Measurements from ENCODE around the gene VTCN1.

The VTCN1 gene

GRCh38 chr1:117232531-117232930, 21.8 kb upstream of the VTCN1 start:
- no peak for DNase-seq (ENCODE audit: insufficient read length)
- no peak for FAIRE-seq
- TF ChIP-seq POLR2A (IDR thresholded peaks at IDR 0.05; ENCODE audit: low read depth, low read length): no peak
- TF ChIP-seq TAF1 (IDR thresholded peaks at IDR 0.05; ENCODE audit: borderline replicate concordance, low read depth, low read length): no peak
- no peak for TF ChIP-seq POLR2AphosphoS5 (IDR thresholded peaks at IDR 0.05; ENCODE audit: low read depth, low read length)

DNA sequence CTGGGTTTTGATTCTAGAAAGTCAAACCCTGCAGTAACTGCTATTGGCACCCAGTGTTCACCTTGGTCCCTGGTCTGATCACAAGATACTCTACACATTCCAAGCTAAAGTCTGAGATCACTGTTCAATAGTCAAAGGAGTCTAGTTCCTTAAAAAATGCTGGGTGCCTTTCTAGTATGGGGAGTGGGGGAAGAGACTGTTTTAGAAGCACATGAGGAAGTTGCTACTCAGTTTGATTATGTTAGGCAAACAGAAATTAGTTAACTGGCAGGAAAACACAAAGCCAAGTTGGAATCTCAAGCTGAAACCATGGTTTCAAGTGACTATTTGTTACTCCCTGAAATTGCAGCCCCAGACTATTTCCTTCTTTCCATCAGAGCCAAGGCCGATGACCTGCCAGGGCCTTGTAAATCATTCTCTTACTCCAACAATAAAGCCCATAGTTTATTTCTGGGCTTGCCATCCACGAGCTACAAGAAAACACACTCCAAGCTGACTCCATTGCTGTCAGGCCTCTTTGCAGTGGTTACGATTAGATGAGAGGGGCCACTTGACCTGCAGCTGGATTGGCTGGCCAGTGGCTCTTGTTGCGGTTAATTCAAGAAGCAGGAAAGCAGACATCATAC, 21.1 kb upstream of the VTCN1 start:
- TF ChIP-seq TAF1 (IDR thresholded peaks at IDR 0.05; ENCODE audit: borderline replicate concordance, low read depth, low read length): no peak
- FAIRE-seq (no peak), DNase-seq (ENCODE audit: insufficient read length) (no peak)

DNA sequence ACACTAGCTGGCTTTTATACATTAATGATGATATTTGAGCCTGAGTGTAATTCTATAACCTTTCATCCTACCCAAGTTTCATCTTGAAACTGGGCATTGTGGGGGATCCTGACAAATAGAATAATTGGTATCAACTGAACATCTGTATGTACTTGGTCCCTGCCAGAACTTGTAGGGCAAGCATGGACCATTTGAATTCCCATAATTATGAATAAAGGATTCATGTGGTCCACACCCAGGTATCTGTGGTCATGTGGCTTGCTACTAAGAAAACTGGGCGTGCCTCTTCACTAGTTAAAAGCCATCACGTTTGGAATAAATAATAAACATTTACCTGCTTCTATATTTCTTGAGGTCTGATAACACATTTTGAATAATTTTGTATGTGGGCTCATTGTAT, 20.6 kb upstream of the VTCN1 start:
- no peak for TF ChIP-seq POLR2AphosphoS5 (IDR thresholded peaks at IDR 0.05; ENCODE audit: low read depth, low read length)
- no peak for TF ChIP-seq POLR2A (IDR thresholded peaks at IDR 0.05; ENCODE audit: low read depth, low read length)
- TF ChIP-seq TAF1 (IDR thresholded peaks at IDR 0.05; ENCODE audit: borderline replicate concordance, low read depth, low read length): no peak
- FAIRE-seq (no peak), DNase-seq (ENCODE audit: insufficient read length) (no peak)

DNA sequence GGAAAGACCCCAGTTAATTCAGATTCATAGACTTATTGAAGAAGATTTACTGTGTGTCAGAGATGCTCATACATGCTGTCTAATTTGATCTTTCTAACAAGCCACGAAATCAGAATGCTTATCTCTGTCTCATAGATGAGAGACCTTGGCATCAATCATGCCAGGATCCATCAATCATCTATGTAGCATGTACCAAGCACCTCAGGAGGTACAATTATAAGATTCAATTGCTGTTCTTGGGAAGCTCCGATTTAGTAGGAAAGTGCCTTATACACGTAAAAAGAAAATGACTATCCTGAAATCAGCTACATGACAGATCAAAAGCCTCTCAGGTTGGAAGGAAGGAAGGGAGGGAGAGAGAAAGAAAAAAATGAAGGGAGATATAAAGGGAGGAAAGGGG, 18.5 kb upstream of the VTCN1 start:
- TF ChIP-seq POLR2AphosphoS5 (IDR thresholded peaks at IDR 0.05; ENCODE audit: low read depth, low read length) (no peak), TAF1 (IDR thresholded peaks at IDR 0.05; ENCODE audit: borderline replicate concordance, low read depth, low read length) (no peak), POLR2A (IDR thresholded peaks at IDR 0.05; ENCODE audit: low read depth, low read length) (no peak)
- FAIRE-seq (no peak), DNase-seq (ENCODE audit: insufficient read length) (no peak)

- FAIRE-seq (no peak), DNase-seq (ENCODE audit: insufficient read length) (no peak)
- TF ChIP-seq POLR2A (IDR thresholded peaks at IDR 0.05; ENCODE audit: low read depth, low read length) (no peak), TAF1 (IDR thresholded peaks at IDR 0.05; ENCODE audit: borderline replicate concordance, low read depth, low read length) (no peak), POLR2AphosphoS5 (IDR thresholded peaks at IDR 0.05; ENCODE audit: low read depth, low read length) (no peak)
These were observed 15.2 kb upstream of the VTCN1 start for GRCh38 chr1:117225931-117226330.

DNA sequence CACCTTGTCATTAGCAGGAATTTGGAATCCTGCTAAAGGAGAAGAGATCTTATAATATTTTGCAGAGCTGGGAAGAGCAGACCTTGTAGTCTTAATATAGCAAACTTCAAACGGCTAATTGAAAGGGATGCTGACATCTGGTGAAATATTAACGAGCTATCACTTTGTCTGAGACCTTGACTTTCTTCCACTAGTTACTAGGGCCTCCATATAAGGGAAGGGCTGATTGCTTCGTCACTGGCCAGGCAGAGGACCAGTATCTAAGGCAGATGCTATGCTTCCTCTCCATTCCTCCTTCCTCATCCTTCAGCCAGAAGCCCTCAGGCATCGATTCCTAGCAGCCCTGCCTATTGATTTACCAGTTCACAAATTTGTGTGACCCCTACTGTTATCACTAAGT, 6.0 kb upstream of the VTCN1 start:
- no peak for FAIRE-seq

DNA sequence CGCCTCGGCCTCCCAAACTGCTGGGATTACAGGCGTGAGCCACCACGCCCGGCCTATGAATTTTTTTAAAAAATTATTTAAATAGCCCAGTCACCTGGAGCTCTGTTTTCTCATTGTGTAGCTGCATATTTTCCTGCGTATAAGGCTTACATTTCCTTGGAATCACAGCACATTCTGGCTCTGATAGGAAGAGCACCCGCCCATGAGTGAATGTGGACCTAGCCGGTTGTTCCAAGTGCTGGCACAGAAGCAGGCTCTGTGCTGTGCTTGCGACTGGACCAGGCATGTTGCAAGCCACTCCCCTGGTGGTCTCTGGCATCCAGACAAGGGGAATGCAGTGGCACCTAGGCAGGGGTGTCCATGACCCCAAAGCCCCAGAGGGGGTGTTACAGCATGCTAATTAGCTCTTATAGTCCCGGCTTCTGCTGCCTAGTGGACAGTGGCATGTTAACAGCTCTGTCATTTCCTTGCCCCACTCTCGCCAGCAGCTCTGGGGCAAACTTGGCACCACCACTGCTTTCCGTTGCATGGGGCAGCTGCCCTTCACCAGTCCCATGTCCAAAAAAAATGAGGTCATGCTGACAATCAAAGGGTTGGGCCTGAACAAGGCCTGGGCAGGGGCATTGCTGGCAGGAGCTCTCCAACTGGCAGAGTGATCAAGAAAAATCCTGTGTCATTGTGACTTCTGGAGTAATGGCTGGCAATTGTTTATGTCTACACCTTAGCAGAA, 5.2 kb upstream of the VTCN1 start:
- no peak for FAIRE-seq
- no peak for TF ChIP-seq POLR2A (IDR thresholded peaks at IDR 0.05; ENCODE audit: low read depth, low read length)
- no peak for TF ChIP-seq TAF1 (IDR thresholded peaks at IDR 0.05; ENCODE audit: borderline replicate concordance, low read depth, low read length)
- no peak for TF ChIP-seq POLR2AphosphoS5 (IDR thresholded peaks at IDR 0.05; ENCODE audit: low read depth, low read length)
- no peak for DNase-seq (ENCODE audit: insufficient read length)

More for the DNA sequence above, 6.0 kb upstream of the VTCN1 start:
- no peak for DNase-seq (ENCODE audit: insufficient read length)
- TF ChIP-seq POLR2A (IDR thresholded peaks at IDR 0.05; ENCODE audit: low read depth, low read length) (no peak), TAF1 (IDR thresholded peaks at IDR 0.05; ENCODE audit: borderline replicate concordance, low read depth, low read length) (no peak), POLR2AphosphoS5 (IDR thresholded peaks at IDR 0.05; ENCODE audit: low read depth, low read length) (no peak)

- TF ChIP-seq TAF1 (IDR thresholded peaks at IDR 0.05; ENCODE audit: borderline replicate concordance, low read depth, low read length) (no peak), POLR2A (IDR thresholded peaks at IDR 0.05; ENCODE audit: low read depth, low read length) (no peak), POLR2AphosphoS5 (IDR thresholded peaks at IDR 0.05; ENCODE audit: low read depth, low read length) (no peak)
- DNase-seq (ENCODE audit: insufficient read length): no peak
- no peak for FAIRE-seq
These were observed 4.3 kb upstream of the VTCN1 start for GRCh38 chr1:117215019-117215418.

- FAIRE-seq (no peak), DNase-seq (ENCODE audit: insufficient read length) (no peak)
- TF ChIP-seq POLR2A (IDR thresholded peaks at IDR 0.05; ENCODE audit: low read depth, low read length): no peak
- no peak for TF ChIP-seq POLR2AphosphoS5 (IDR thresholded peaks at IDR 0.05; ENCODE audit: low read depth, low read length)
- no peak for TF ChIP-seq TAF1 (IDR thresholded peaks at IDR 0.05; ENCODE audit: borderline replicate concordance, low read depth, low read length)
These were observed 2.3 kb upstream of the VTCN1 start for GRCh38 chr1:117213046-117213445.

GRCh38 chr1:117210386-117210785, 341 bp downstream of the VTCN1 start:
- no peak for DNase-seq (ENCODE audit: insufficient read length)
- FAIRE-seq: no peak
- no peak for TF ChIP-seq TAF1 (IDR thresholded peaks at IDR 0.05; ENCODE audit: borderline replicate concordance, low read depth, low read length)
- no peak for TF ChIP-seq POLR2A (IDR thresholded peaks at IDR 0.05; ENCODE audit: low read depth, low read length)
- no peak for TF ChIP-seq POLR2AphosphoS5 (IDR thresholded peaks at IDR 0.05; ENCODE audit: low read depth, low read length)

DNA sequence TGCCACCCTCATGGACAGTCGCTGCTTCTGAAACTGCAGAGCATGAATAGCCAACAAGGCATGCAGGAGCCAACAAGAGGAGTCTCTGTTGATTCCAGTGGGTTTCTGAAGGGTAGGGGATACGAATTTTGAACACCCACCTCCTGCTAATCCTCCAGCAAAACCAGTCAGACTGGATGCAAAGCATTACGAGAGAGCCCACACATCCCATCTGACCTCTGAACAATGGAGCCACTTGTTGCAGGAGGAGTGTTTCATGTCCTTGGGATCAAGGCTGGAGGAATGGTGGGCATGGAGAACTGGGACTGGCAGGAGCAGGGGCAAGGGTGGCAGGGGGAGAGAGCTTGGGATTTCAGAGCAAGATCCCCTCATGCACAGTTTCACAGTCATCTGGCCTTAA, 1.6 kb downstream of the VTCN1 start:
- FAIRE-seq (no peak), DNase-seq (ENCODE audit: insufficient read length) (no peak)
- no peak for TF ChIP-seq POLR2A (IDR thresholded peaks at IDR 0.05; ENCODE audit: low read depth, low read length)
- TF ChIP-seq POLR2AphosphoS5 (IDR thresholded peaks at IDR 0.05; ENCODE audit: low read depth, low read length): no peak
- no peak for TF ChIP-seq TAF1 (IDR thresholded peaks at IDR 0.05; ENCODE audit: borderline replicate concordance, low read depth, low read length)

DNA sequence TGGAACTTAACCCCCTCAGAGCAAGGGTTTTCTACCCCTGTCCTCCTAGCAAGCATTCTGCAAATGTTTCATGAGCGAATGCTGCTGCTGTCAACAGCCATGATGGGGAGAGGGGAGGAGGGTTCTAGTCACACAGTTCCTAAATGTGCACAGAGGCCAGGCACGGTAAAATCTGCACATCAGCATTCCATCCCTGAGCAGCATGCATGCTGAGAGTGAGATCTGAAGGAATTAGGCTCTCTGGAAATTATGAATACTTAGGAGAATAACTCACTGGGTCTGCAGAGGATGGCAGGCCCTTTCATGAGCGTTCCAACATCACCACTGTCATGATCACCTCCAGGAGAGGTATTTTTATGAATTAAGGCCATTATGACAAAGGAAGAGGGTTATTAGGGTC, 2.1 kb downstream of the VTCN1 start:
- DNase-seq (ENCODE audit: insufficient read length) (no peak), FAIRE-seq (no peak)
- TF ChIP-seq POLR2A (IDR thresholded peaks at IDR 0.05; ENCODE audit: low read depth, low read length) (no peak), TAF1 (IDR thresholded peaks at IDR 0.05; ENCODE audit: borderline replicate concordance, low read depth, low read length) (no peak)
